Uterus (tissue), 2 donors: ENCODE measurements around the gene WSB1.

Experiments
- POLR2A ChIP-seq, 2 donors: fragments of 450-650 bp; IDR thresholded peaks; one replicate each; pipeline ENCODE4 v1.6.1; 2016; ENCODE audit warnings: antibody characterized with exemption in 2 of 2, mild to moderate bottlenecking in 1 of 2, moderate library complexity in 1 of 2
- TF ChIP-seq, protein P1 (sequence below), 4 experiments: fragments of 200-600 bp in 2 of 4; fragments of 450-650 bp in 2 of 4; sonication (generic) in 2 of 4; IDR thresholded peaks; one replicate each; pipeline ENCODE4 v1.5.1; 2016 to 2019; ENCODE audit warnings: antibody characterized with exemption in 4 of 4, mild to moderate bottlenecking in 2 of 4, moderate library complexity in 1 of 4

DNA sequence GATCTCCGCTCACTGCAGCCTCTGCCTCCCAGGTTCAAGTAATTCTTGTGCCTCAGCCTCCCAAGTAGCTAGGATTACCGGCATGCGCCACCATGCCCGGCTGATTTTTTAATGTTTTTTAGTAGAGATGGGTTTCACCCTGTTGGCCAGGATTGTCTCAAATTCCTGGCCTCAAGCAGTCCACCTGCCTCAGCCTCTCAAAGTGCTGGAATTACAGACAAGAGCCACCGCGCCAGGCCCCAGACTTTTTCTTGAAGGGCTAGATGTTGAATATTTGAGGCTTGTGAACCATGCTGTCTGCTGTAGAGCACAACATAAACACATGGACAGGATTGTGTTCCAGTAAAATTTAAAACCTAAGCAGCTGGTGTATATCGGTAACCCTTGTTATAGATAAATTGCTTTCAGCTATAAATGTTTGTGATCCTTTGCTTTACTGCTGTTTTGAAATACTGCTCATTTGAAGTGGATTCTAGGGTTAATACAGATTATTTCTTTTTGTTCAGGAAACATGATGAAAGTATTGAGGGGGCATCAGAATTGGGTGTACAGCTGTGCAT, 12.4 kb downstream of the WSB1 start:
- TF ChIP-seq POLR2A (IDR thresholded peaks at IDR 0.05): no peak
- TF ChIP-seq, protein P1, sequence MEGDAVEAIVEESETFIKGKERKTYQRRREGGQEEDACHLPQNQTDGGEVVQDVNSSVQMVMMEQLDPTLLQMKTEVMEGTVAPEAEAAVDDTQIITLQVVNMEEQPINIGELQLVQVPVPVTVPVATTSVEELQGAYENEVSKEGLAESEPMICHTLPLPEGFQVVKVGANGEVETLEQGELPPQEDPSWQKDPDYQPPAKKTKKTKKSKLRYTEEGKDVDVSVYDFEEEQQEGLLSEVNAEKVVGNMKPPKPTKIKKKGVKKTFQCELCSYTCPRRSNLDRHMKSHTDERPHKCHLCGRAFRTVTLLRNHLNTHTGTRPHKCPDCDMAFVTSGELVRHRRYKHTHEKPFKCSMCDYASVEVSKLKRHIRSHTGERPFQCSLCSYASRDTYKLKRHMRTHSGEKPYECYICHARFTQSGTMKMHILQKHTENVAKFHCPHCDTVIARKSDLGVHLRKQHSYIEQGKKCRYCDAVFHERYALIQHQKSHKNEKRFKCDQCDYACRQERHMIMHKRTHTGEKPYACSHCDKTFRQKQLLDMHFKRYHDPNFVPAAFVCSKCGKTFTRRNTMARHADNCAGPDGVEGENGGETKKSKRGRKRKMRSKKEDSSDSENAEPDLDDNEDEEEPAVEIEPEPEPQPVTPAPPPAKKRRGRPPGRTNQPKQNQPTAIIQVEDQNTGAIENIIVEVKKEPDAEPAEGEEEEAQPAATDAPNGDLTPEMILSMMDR (IDR thresholded peaks at IDR 0.05): no peak
